Measurements from ENCODE around the gene CCDC9B.

CCDC9B gene

GRCh38 chr15:40286061-40286532 lies 54.6 kb downstream of the CCDC9B start:
- Histone ChIP-seq H3K27me3 (ENCODE audit: control insufficient read depth, insufficient read depth, low read length) (peaks cover 77% of the 10 kb centered on the region), H3K9ac (ENCODE audit: low read depth, low read length) (no peak overlapping the region), H3K9me3 (ENCODE audit: control insufficient read depth, insufficient read depth, low read length) (no peaks in the 10 kb centered on the region), H3K4me3 (ENCODE audit: low read depth, low read length) (no peak overlapping the region), H3K4me1 (ENCODE audit: control insufficient read depth, insufficient read depth, low read length) (peaks cover 34% of the 10 kb centered on the region), H3K27ac (ENCODE audit: low read depth, low read length) (peak overlapping the region; percentile 80), H3K36me3 (ENCODE audit: control insufficient read depth, insufficient read depth, low read length) (no peaks in the 10 kb centered on the region)

DNA sequence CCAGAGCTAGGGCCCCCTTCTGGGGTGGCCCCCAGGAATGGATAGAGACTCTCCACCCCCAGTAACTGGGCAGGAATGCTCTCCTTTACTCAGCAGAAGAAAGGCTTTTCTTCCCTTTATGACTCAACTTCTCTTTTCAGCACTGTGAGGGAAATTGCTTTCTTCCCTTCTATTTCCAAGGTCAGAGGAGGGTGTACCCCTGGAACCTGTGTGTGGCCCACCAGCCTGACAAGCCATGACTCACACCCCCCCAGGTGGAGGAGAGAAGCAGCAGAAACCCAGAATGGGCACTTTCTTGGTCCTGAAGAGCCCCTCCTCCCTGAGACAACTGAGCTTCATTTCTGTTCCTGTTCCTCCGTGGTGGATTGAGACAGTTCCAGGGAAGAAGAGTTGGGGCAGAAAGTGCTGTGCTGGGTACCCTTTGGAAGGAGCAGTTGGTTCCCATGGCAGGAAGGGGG lies 55.2 kb downstream of the CCDC9B start:
- peak overlapping the region; percentile 80 for H3K27ac ChIP-seq (ENCODE audit: low read depth, low read length)
- H3K4me1 ChIP-seq (ENCODE audit: control insufficient read depth, insufficient read depth, low read length), result peaks cover 39% of the 10 kb centered on the region
- H3K27me3 ChIP-seq (ENCODE audit: control insufficient read depth, insufficient read depth, low read length), result peaks cover 78% of the 10 kb centered on the region
- H3K9ac ChIP-seq (ENCODE audit: low read depth, low read length), result no peak overlapping the region
- no peak overlapping the region for H3K4me3 ChIP-seq (ENCODE audit: low read depth, low read length)
- no peaks in the 10 kb centered on the region for H3K9me3 ChIP-seq (ENCODE audit: control insufficient read depth, insufficient read depth, low read length)
- H3K36me3 ChIP-seq (ENCODE audit: control insufficient read depth, insufficient read depth, low read length), result no peaks in the 10 kb centered on the region

GRCh38 chr15:40285151-40285550 lies 55.6 kb downstream of the CCDC9B start:
- H3K9me3 ChIP-seq (ENCODE audit: control insufficient read depth, insufficient read depth, low read length), result no peaks in the 10 kb centered on the region
- peaks cover 40% of the 10 kb centered on the region for H3K4me1 ChIP-seq (ENCODE audit: control insufficient read depth, insufficient read depth, low read length)
- no peaks in the 10 kb centered on the region for H3K36me3 ChIP-seq (ENCODE audit: control insufficient read depth, insufficient read depth, low read length)
- H3K4me3 ChIP-seq (ENCODE audit: low read depth, low read length), result no peak overlapping the region
- peak overlapping the region; percentile 80 for H3K27ac ChIP-seq (ENCODE audit: low read depth, low read length)
- no peak overlapping the region for H3K9ac ChIP-seq (ENCODE audit: low read depth, low read length)
- H3K27me3 ChIP-seq (ENCODE audit: control insufficient read depth, insufficient read depth, low read length), result peaks cover 78% of the 10 kb centered on the region

DNA sequence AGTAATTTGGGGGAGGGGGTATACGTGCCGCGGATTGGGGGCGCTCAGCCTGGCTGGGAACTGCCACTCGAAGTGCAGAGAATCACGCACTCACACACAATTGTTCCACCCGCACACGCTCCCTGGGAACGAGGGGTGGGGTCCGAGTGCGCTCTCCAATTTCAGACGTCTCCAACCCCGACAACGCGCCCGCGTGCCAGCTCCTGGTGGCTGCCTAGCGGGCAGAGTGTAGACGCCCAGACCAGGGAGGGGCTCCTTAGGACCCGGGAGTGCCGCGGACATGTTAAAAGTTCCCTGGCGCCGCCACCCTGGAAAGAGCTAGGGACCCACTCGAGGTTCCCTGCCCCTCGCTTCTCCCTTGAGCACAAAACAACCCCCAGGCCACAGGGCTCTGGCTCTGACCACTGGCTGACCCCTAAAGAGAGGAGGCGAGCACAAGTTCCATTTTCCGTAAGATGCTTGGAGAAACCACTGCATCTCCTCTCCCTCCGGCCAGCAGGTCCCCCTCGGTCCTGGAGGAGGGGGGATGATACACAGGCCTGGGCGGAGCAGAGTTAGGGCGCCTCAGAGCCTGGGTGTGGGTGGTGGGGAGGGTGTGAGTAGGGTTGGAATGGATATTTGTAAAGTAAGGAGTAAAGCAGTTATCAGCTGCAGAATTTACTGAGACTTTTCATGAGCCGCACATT lies 57.0 kb downstream of the CCDC9B start:
- Histone ChIP-seq H3K27me3 (ENCODE audit: control insufficient read depth, insufficient read depth, low read length) (peaks cover 80% of the 10 kb centered on the region), H3K36me3 (ENCODE audit: control insufficient read depth, insufficient read depth, low read length) (no peaks in the 10 kb centered on the region), H3K9ac (ENCODE audit: low read depth, low read length) (no peak overlapping the region), H3K4me1 (ENCODE audit: control insufficient read depth, insufficient read depth, low read length) (peaks cover 48% of the 10 kb centered on the region), H3K27ac (ENCODE audit: low read depth, low read length) (no peak overlapping the region), H3K4me3 (ENCODE audit: low read depth, low read length) (peak overlapping the region; percentile 56), H3K9me3 (ENCODE audit: control insufficient read depth, insufficient read depth, low read length) (no peaks in the 10 kb centered on the region)

DNA sequence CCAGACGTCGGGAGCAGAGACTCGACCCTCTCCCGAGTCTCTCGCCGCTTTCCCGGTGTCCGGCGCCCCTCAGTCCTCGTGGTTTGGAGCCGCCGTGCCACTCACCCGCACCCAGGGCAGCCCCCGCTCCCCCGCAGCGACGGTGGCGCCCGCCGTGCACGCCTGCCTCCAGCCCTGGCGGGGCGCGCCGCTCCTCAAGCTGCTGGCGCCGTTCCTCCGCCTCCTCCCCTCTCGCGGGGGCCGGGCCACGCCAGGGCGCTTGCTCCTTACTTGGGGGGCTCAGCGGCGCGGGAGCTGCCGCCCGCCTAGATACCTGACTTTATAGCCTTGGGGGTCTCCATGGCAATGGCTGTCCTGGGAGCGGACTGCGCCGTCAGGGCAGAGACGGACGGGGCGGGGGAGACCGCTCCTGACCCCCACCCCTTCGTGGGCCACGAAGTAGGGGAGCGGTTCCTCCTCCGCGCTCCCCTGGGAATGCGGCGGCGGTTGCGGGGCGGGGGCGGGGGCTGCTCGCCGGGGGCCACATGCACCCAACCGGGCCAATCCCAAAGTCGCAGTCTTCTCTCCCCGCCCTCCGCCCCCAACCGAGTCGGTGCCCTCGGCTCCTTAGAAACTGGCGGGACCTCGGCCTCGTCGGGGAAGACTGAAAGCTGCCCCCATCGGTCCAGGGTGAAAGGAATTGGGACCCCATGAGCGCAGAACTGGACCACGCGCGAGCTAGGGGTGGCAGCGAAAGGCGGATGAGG lies 57.7 kb downstream of the CCDC9B start, which contains the start of gene ANKRD63:
Gene ANKRD63 (minus strand): TSS at position 196 of the 746 bp plus-strand sequence. CDS start 478 bp downstream, outside the sequence.
- peaks cover 50% of the 10 kb centered on the region for H3K4me1 ChIP-seq (ENCODE audit: control insufficient read depth, insufficient read depth, low read length)
- H3K9ac ChIP-seq (ENCODE audit: low read depth, low read length), result no peak within 1 kb of the TSS
- H3K9me3 ChIP-seq (ENCODE audit: control insufficient read depth, insufficient read depth, low read length), result no peaks in the 10 kb centered on the region
- peak within 1 kb of the TSS; percentile 56 for H3K4me3 ChIP-seq (ENCODE audit: low read depth, low read length)
- H3K27ac ChIP-seq (ENCODE audit: low read depth, low read length), result no peak within 1 kb of the TSS
- H3K27me3 ChIP-seq (ENCODE audit: control insufficient read depth, insufficient read depth, low read length), result peaks cover 85% of the 10 kb centered on the region
- H3K36me3 ChIP-seq (ENCODE audit: control insufficient read depth, insufficient read depth, low read length), result no peaks in the 10 kb centered on the region

DNA sequence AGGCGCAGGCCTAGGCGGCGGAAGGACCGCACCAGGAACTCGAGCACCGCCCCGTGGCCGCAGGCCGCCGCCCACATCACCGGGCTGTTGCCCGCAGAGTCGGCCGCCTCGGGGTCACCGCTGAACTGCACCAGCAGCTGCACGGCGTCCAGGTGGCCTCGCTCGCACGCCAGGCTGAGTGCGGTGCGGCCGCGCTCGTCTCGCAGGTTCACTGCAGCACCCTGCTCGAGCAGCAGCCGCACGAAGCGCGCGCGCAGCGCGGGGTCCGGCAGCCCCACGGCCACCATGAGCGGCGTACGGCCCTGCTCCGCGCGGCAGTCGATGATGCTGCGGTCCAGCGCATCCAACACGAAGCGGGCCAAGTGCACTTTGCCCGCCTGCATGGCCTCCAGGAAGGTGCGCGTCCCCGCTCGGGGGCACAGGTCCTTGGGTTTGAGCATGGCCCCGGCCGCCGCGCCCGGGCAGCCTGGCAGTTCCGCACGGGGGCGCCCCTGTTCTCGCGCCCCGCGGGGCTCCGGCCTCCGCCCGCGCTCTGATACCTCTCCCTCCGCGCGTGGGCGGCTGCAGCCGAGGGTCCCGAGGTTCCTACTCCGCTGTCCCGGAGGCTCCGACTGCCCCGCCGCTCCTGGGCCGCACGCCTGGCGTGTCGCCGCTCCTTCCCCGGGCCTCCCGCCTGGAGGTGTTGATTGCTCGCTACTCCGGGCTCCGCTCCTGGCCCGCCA lies 58.4 kb downstream of the CCDC9B start:
- peak overlapping the region; percentile 56 for H3K4me3 ChIP-seq (ENCODE audit: low read depth, low read length)
- peaks cover 80% of the 10 kb centered on the region for H3K27me3 ChIP-seq (ENCODE audit: control insufficient read depth, insufficient read depth, low read length)
- H3K36me3 ChIP-seq (ENCODE audit: control insufficient read depth, insufficient read depth, low read length), result no peaks in the 10 kb centered on the region
- no peak overlapping the region for H3K9ac ChIP-seq (ENCODE audit: low read depth, low read length)
- H3K27ac ChIP-seq (ENCODE audit: low read depth, low read length), result no peak overlapping the region
- no peaks in the 10 kb centered on the region for H3K9me3 ChIP-seq (ENCODE audit: control insufficient read depth, insufficient read depth, low read length)
- peaks cover 50% of the 10 kb centered on the region for H3K4me1 ChIP-seq (ENCODE audit: control insufficient read depth, insufficient read depth, low read length)

DNA sequence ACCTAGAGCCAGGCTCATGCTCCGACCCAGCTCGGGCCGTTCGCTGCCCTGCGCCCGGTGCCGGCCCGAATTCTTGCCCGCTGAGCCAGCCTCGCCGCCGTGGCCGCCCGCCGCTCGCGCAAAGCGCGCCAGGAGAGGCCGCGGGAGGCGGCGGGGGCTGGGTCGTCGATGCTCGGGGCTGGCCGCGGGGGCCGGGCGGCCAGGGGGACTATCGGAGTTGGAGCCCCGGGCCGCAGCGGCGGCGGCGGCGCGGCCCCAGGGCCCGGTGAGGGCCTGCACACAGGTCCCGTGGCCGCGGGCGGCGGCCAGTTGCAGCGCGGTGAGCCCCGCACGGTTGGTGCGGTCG lies 59.0 kb downstream of the CCDC9B start:
- H3K9ac ChIP-seq (ENCODE audit: low read depth, low read length), result no peak overlapping the region
- peak overlapping the region; percentile 56 for H3K4me3 ChIP-seq (ENCODE audit: low read depth, low read length)
- H3K36me3 ChIP-seq (ENCODE audit: control insufficient read depth, insufficient read depth, low read length), result no peaks in the 10 kb centered on the region
- H3K9me3 ChIP-seq (ENCODE audit: control insufficient read depth, insufficient read depth, low read length), result no peaks in the 10 kb centered on the region
- peaks cover 78% of the 10 kb centered on the region for H3K27me3 ChIP-seq (ENCODE audit: control insufficient read depth, insufficient read depth, low read length)
- no peak overlapping the region for H3K27ac ChIP-seq (ENCODE audit: low read depth, low read length)
- peaks cover 50% of the 10 kb centered on the region for H3K4me1 ChIP-seq (ENCODE audit: control insufficient read depth, insufficient read depth, low read length)
